Prostate gland (tissue), 2 donors: Measurements from ENCODE around the gene PHLDB1. TPM values are rescaled to one million over a fixed set of nuclear protein-coding genes. Genes with fewer than 3 reads are reported as not detected.
"Not testable (repeated sequence)": the region's sequence is repeated elsewhere in the genome, so short reads cannot be mapped to it uniquely, and the experiment has no call there.

Source experiments
- DNase-seq: peaks from one replicate; pipeline ENCODE4 v3.0.0-alpha.2; 2019; ENCODE audit warnings: low spot score
- H3K27ac ChIP-seq, 2 donors: fragments of 200-600 bp; sonication (generic); 2 replicates each; pipeline ENCODE4 v1.5.1; 2017 to 2019
- H3K27me3 ChIP-seq: fragments of 200-600 bp; sonication (generic); replicated peaks from 2 replicates; pipeline ENCODE4 v1.5.1; 2019; ENCODE audit not compliant: insufficient read depth
- H3K36me3 ChIP-seq, 2 donors: fragments of 200-600 bp; sonication (generic); 1 replicate in 1 of 2; 2 replicates in 1 of 2; pipeline versions ENCODE4 v1.5.1 to v1.8.1; 2017 to 2019
- H3K4me1 ChIP-seq: fragments of 200-600 bp; sonication (generic); replicated peaks from 2 replicates; pipeline ENCODE4 v1.5.1; 2019
- H3K4me3 ChIP-seq, 2 donors: fragments of 200-600 bp; sonication (generic); 2 replicates each; pipeline ENCODE4 v1.5.1; 2017 to 2019
- H3K9me3 ChIP-seq: fragments of 200-600 bp; sonication (generic); 2 replicates; pipeline ENCODE4 v1.5.1; 2017
- CTCF ChIP-seq, 4 experiments: fragments of 200-600 bp in 2 of 4; fragments of 450-650 bp in 2 of 4; sonication (generic) in 2 of 4; IDR thresholded peaks; 1 replicate in 3 of 4; 2 replicates in 1 of 4; pipeline ENCODE4 v1.5.1; 2016 to 2019; ENCODE audit warnings: antibody characterized with exemption in 4 of 4, mild to moderate bottlenecking in 2 of 4, moderate library complexity in 2 of 4
- POLR2A ChIP-seq: fragments of 450-650 bp; IDR thresholded peaks from one replicate; pipeline ENCODE4 v1.6.1; 2016; ENCODE audit warnings: antibody characterized with exemption, mild to moderate bottlenecking
- POLR2AphosphoS5 ChIP-seq: sonication (generic); formaldehyde crosslinking; IDR thresholded peaks from one replicate; pipeline ENCODE4 v1.6.1; 2017; ENCODE audit warnings: antibody characterized with exemption
- WGBS: methylation state at CpG from one replicate; pipeline ENCODE4 v1.1.5; 2018; 5-methylcytosine and 5-hydroxymethylcytosine counted together
- intact Hi-C: fragments of 100-400 bp; cut with DNase I; formaldehyde crosslinking; loops from one replicate; pipeline ENCODE4 v1.14.2; 2022
- total RNA-seq, 2 donors: library from RNA; depleted of rRNA; stranded (reverse); fragments of >200 nt; gene quantifications; one replicate each; pipeline ENCODE4 v1.1.0, GENCODE V29; 2016

The PHLDB1 gene
- total RNA-seq, 2 donors from 2014 or later, result 74.5 to 113 TPM

- no peaks in the 10 kb centered on the region for H3K9me3 ChIP-seq
- intact Hi-C loops, result no loop called here
- H3K4me3 ChIP-seq, result no peak overlapping the region
- no peaks in the 10 kb centered on the region for H3K36me3 ChIP-seq
- 50% methylated on average over 3 of the region's 3 CpGs for WGBS
- H3K27me3 ChIP-seq, result no peaks in the 10 kb centered on the region
- H3K27ac ChIP-seq, result peak overlapping the region in 1 of 2 donors; percentile 54
- DNase-seq, result no peak
- H3K4me1 ChIP-seq, result no peaks in the 10 kb centered on the region
- TF ChIP-seq POLR2A, result no peak
- no peak for TF ChIP-seq POLR2AphosphoS5
- TF ChIP-seq CTCF (IDR thresholded peaks at IDR 0.05), result no peak
Observed at GRCh38 chr11:118602331-118602730, 5.1 kb upstream of the PHLDB1 start.

DNA sequence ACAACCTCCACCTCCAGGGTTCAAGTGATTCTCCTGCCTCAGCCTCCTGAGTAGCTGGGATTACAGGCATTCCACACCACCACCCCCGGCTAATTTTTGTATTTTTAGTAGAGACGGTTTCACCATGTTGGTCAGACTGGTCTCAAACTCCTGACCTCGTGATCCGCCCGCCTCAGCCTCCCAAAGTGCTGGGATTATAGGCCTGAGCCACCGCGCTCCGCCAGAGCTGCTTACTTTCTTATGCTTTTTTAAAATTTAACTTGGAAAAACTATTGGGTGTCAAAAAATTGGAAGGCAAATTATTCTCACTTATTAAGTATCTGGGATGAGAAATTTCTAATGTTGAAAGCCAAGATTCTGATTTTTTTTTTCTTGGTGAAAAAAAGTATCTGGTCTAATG is 3.7 kb upstream of the PHLDB1 start:
- intact Hi-C loops, H3K4me1 ChIP-seq, H3K4me3 ChIP-seq, H3K36me3 ChIP-seq, DNase-seq, H3K27me3 ChIP-seq, H3K9me3 ChIP-seq: not testable (repeated sequence)
- 80% methylated on average over 8 of the region's 8 CpGs for WGBS
- peak overlapping the region; percentile 43 to 54 for H3K27ac ChIP-seq

GRCh38 chr11:118604566-118604965 is 2.8 kb upstream of the PHLDB1 start:
- intact Hi-C loops, result no loop called here
- Histone ChIP-seq H3K4me3 (no peak overlapping the region), H3K27ac (peak overlapping the region; percentile 43 to 54), H3K9me3 (no peaks in the 10 kb centered on the region), H3K4me1 (peaks cover 5% of the 10 kb centered on the region), H3K36me3 (no peaks in the 10 kb centered on the region), H3K27me3 (no peaks in the 10 kb centered on the region)
- no peak for DNase-seq
- WGBS, result 69% methylated on average over 3 of the region's 3 CpGs
- TF ChIP-seq POLR2A (no peak), POLR2AphosphoS5 (no peak), CTCF (IDR thresholded peaks at IDR 0.05) (no peak)

DNA sequence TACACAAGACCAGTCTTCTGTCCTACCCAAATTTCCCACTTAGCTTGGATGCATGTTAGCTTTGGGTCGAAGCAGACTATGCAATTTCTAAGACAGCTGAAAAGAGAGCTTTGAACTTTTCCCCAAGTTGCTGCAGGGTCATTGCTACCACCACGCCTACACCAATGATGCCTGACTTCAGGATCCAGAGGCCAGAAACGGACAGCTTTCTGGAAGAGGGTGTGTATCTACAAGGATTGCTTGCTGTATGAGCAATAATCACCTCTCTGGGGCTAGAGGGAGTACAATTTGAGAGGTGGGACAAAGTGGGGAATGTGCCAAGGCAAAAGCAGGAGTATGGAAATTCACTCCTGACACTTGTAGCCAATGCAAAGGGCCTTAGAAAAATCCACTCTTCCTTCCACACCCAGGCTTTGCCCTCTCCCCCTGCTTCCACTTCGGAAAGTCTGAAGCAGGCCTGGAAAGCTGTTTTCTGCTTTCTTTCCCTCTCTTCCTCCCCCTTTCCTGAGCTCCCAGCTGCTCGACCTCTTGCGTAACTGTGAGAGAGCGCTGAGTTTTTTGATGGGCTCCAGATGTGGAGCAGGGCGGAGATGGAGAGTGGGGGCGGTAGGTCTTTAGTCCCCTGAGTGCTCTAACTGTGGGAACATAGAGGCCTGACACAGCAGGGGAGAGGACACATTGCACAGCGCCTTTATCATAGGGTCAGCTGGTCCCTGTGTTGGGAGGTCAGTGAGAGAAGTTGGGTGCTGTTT is 2.1 kb upstream of the PHLDB1 start:
- H3K27ac ChIP-seq, result peak overlapping the region; percentile 43 to 68
- H3K27me3 ChIP-seq, result no peaks in the 10 kb centered on the region
- no peaks in the 10 kb centered on the region for H3K9me3 ChIP-seq
- no peaks in the 10 kb centered on the region for H3K36me3 ChIP-seq
- WGBS, result 62% methylated on average over 10 of the region's 10 CpGs
- intact Hi-C loops, result loop anchor here (5.0 kb wide), 1 partner anchor 52 kb away; no protein-coding TSS in a partner anchor
- TF ChIP-seq POLR2A, result no peak
- TF ChIP-seq POLR2AphosphoS5, result peak; percentile 49
- no peak for DNase-seq
- peaks cover 5% of the 10 kb centered on the region for H3K4me1 ChIP-seq
- no peak overlapping the region for H3K4me3 ChIP-seq

DNA sequence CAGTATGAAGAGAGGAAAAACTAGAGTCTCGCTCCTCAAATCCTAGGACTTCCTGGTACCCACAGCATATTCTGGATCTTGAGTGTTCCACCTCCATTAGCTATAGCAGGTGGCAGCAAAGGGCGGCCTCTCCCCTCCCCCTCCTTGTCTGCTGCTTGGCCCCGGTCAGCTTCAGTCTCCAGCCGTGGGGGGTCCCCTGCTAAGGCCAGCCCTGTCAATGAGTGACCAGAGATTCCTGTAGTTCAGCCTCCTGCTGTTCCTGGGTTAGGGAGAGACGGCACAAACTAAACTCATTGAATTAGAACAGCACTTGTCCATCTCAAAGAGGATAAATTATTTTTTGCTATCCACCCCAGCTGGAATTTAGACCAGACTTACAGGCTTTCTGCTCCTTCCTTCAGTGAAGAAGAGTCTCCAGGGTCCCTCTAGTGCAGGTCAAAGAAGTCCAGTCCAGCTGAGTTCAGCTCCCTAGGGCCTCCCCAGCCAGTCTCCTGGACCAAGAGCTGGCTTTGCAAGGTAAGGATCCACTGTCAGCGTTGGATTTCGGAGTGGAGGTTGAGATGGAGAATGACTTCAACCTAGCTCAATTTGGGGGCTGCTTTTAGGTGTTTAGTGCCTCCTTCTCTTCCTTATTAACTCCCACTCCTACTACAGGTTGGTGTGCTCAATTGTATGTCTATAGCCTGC is 1.1 kb upstream of the PHLDB1 start:
- TF ChIP-seq POLR2A (no peak), CTCF (IDR thresholded peaks at IDR 0.05) (no peak), POLR2AphosphoS5 (no peak)
- DNase-seq, result no peak
- Histone ChIP-seq H3K9me3 (no peaks in the 10 kb centered on the region), H3K4me3 (no peak overlapping the region), H3K36me3 (no peaks in the 10 kb centered on the region), H3K27me3 (no peaks in the 10 kb centered on the region), H3K27ac (peak overlapping the region; percentile 41 to 68), H3K4me1 (peaks cover 5% of the 10 kb centered on the region)
- intact Hi-C loops, result loop anchor here (5.0 kb wide), 1 partner anchor 51 kb away; no protein-coding TSS in a partner anchor
- 73% methylated on average over 7 of the region's 7 CpGs for WGBS
